Progenitor cell of endocrine pancreas (in vitro differentiated cells): ENCODE results near the gene POLR1A. TPM values are rescaled to one million over a fixed set of nuclear protein-coding genes. Genes with fewer than 3 reads are reported as not detected.

Source experiments
- DNase-seq: peaks from one replicate; pipeline ENCODE4 v3.0.0; 2021; ENCODE audit warnings: low spot score; ENCODE audit not compliant: unreplicated experiment
- H3K27ac Mint-ChIP-seq: 2 replicates; pipeline ENCODE4 v1.8.0; 2021; ENCODE audit warnings: mild to moderate bottlenecking, moderate library complexity, mixed read lengths
- H3K27me3 Mint-ChIP-seq: 2 replicates; pipeline ENCODE4 v1.8.0; 2021; ENCODE audit warnings: mixed read lengths
- H3K36me3 Mint-ChIP-seq: 2 replicates; pipeline ENCODE4 v1.8.0; 2022; ENCODE audit warnings: mixed read lengths; ENCODE audit not compliant: insufficient read depth
- H3K4me1 Mint-ChIP-seq: 2 replicates; pipeline ENCODE4 v1.8.0; 2021; ENCODE audit warnings: low read depth, mixed read lengths
- H3K4me3 Mint-ChIP-seq: 2 replicates; pipeline ENCODE4 v1.8.0; 2021; ENCODE audit warnings: low read depth, mild to moderate bottlenecking, moderate library complexity, mixed read lengths
- H3K9me3 Mint-ChIP-seq: 2 replicates; pipeline ENCODE4 v1.8.0; 2021; ENCODE audit warnings: low read depth, mixed read lengths
- total RNA-seq: library from RNA; stranded (reverse); gene quantifications from 2 replicates; pipeline ENCODE4 v1.2.1, GENCODE V29; 2021
- TF ChIP-seq, protein P1 (sequence below): fragments of 200-600 bp; sonication (generic); IDR thresholded peaks from one replicate; pipeline ENCODE4 v1.5.0; 2021; ENCODE audit warnings: antibody characterized with exemption, mild to moderate bottlenecking; ENCODE audit not compliant: unreplicated experiment

POLR1A gene
- total RNA-seq, 1 donor from 2014 or later = 47.9 TPM

DNA sequence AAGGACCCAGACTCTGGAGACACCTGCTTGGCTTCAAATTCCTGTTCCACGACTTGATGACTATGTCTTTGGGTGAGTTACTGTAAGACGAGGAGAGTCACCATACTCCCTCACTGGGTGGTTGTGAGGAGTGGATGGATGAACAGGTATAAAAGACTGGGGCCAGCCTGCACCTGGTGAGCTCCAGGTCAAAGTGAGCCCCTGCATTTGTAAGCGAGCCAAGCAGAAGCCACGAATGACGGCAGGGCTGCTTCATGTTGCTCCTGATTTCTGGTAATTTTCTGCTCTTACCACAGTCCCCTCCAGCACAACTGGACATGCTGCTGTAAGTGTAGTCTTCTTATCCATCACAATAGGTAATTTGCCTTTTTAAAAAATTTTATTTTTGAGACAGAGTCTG is 86.6 kb downstream of the POLR1A start:
- no peak for DNase-seq

DNA sequence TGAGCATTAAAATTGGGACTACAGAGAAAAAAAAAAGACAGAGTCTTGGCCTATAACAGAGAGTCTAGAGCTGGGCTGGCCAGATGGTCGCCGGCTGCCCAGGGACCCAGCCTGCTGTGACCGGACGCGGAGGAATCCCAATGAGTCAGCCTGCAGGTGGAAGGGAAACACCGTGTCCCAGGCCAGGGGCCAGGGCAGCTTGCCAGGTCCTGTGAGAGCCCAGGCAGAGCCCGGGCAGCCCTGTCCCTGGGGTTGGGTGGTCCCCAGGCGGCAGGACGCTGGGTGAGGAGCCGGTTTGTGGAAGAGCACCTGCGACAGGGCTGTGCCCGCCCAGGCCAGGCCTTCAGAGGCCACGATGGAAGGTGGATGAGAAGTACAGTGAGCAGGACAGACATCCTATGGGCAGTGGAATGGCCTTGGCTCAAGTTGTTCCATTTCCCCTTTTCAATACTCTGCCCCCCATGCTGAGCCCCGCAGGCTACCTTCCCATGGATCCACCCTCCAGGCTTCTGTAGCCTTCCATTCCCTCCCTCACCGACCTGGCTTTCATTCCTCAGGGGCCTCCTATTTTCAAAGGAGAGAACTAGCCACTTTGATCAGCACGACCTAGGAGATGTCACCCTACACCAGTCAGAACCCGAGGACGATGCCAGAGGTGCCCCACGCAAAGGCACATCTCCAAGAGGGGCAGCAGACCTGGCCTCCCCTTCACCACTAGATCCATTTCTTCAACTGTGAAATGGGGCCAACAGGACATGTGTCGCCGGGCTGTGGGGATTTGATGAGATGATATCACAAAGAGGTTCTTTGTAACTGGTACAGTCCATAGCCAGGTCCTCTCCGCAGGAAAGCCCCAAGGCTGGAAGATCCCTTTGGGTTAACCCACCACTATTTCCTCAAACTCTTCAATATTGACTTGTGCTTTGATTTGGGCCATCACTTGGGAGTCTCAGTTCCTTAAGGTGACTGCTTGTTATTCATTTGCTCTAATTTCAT is 87.5 kb downstream of the POLR1A start:
- H3K4me1 Mint-ChIP-seq = peaks cover 12% of the 10 kb centered on the region
- DNase-seq = no peak
- TF ChIP-seq, protein P1, sequence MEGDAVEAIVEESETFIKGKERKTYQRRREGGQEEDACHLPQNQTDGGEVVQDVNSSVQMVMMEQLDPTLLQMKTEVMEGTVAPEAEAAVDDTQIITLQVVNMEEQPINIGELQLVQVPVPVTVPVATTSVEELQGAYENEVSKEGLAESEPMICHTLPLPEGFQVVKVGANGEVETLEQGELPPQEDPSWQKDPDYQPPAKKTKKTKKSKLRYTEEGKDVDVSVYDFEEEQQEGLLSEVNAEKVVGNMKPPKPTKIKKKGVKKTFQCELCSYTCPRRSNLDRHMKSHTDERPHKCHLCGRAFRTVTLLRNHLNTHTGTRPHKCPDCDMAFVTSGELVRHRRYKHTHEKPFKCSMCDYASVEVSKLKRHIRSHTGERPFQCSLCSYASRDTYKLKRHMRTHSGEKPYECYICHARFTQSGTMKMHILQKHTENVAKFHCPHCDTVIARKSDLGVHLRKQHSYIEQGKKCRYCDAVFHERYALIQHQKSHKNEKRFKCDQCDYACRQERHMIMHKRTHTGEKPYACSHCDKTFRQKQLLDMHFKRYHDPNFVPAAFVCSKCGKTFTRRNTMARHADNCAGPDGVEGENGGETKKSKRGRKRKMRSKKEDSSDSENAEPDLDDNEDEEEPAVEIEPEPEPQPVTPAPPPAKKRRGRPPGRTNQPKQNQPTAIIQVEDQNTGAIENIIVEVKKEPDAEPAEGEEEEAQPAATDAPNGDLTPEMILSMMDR = no peak
- H3K27me3 Mint-ChIP-seq = no peaks in the 10 kb centered on the region
- H3K9me3 Mint-ChIP-seq = peaks cover 17% of the 10 kb centered on the region
- peaks cover 4% of the 10 kb centered on the region for H3K36me3 Mint-ChIP-seq
- no peak overlapping the region for H3K4me3 Mint-ChIP-seq
- H3K27ac Mint-ChIP-seq = no peak overlapping the region

More for the DNA sequence above, 86.6 kb downstream of the POLR1A start:
- TF ChIP-seq, protein P1 = no peak
- H3K27ac Mint-ChIP-seq = no peak overlapping the region
- no peaks in the 10 kb centered on the region for H3K27me3 Mint-ChIP-seq
- H3K9me3 Mint-ChIP-seq = peaks cover 10% of the 10 kb centered on the region
- peaks cover 5% of the 10 kb centered on the region for H3K36me3 Mint-ChIP-seq
- H3K4me3 Mint-ChIP-seq = no peak overlapping the region
- H3K4me1 Mint-ChIP-seq = peaks cover 12% of the 10 kb centered on the region

DNA sequence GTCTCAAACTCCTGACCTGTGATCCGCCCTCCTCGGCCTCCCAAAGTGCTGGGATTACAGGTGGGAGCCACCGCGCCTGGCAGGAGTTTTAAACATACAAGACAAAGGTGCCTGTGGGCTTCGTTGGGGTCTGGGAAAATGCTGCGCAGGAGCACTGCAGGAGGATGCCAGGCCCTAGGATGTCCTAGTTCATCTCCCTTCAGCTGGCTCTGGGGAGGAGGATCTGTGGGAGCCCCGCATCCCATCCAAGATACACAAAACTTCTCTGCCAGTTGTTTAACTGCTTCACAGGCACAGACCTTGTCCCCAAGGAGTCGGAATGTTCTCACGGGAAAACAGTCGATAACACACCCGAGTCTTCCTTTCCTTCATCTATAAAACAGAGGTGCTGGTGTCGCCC is 89.1 kb downstream of the POLR1A start:
- no peak for DNase-seq
- peaks cover 14% of the 10 kb centered on the region for H3K4me1 Mint-ChIP-seq
- H3K4me3 Mint-ChIP-seq = no peak overlapping the region
- H3K27me3 Mint-ChIP-seq = no peaks in the 10 kb centered on the region
- H3K9me3 Mint-ChIP-seq = peaks cover 17% of the 10 kb centered on the region
- TF ChIP-seq, protein P1 = no peak
- peaks cover 4% of the 10 kb centered on the region for H3K36me3 Mint-ChIP-seq
- peak overlapping the region; percentile 41 for H3K27ac Mint-ChIP-seq

DNA sequence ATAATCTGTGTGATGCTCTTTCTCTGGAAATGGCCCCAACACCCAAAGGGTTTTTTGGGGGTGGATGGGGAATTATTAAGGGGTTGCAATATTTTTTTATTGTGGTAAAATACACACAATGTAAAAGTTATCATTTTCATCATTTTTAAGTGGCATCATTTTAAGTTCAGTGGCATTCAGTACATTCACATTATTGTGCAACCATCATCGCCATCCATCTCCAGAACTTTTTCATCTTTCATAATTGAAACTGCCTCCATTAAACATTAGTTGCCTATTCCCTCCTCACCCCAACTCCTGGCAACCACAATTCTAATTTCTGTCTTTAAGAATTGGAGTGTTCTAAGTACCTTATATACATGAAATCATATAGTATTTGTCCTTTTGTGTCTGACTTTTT is 90.0 kb downstream of the POLR1A start:
- H3K27me3 Mint-ChIP-seq = no peaks in the 10 kb centered on the region
- DNase-seq = no peak

DNA sequence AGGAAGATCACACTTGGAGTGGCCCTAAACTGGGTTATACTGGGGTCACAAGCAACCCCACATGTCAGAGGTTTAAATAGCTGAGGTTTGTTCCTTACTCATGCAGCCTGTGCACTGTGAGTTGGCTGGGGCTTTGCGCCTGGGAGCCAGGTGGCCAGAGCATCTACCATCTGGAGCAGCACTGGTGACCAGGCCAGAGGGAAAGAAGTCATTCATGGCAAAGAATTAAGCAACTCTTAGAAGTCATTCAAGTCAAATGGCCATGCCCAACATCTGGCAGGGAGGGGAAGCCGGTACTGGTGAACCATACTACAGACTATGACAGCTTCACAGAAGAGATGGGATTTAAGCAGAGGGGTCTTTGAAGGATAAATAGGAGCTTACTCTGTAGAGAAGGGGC is 90.7 kb downstream of the POLR1A start:
- Mint-ChIP-seq H3K9me3 (peaks cover 17% of the 10 kb centered on the region), H3K4me3 (no peak overlapping the region), H3K4me1 (peaks cover 17% of the 10 kb centered on the region), H3K36me3 (peaks cover 3% of the 10 kb centered on the region), H3K27ac (no peak overlapping the region), H3K27me3 (no peaks in the 10 kb centered on the region)
- DNase-seq = no peak
- TF ChIP-seq, protein P1 = no peak

More for the DNA sequence above, 90.0 kb downstream of the POLR1A start:
- TF ChIP-seq, protein P1 = no peak
- Mint-ChIP-seq H3K4me3 (no peak overlapping the region), H3K27ac (no peak overlapping the region), H3K4me1 (peaks cover 14% of the 10 kb centered on the region), H3K36me3 (peaks cover 3% of the 10 kb centered on the region), H3K9me3 (peaks cover 17% of the 10 kb centered on the region)
